ENCODE results near the gene RHEB. TPM values are rescaled to one million over a fixed set of nuclear protein-coding genes. Genes with fewer than 3 reads are reported as not detected.
"Not testable (repeated sequence)": the region's sequence is repeated elsewhere in the genome, so short reads cannot be mapped to it uniquely, and the experiment has no call there.

RHEB gene
- total RNA-seq, 1 experiment from 2014 or later: 120 TPM

DNA sequence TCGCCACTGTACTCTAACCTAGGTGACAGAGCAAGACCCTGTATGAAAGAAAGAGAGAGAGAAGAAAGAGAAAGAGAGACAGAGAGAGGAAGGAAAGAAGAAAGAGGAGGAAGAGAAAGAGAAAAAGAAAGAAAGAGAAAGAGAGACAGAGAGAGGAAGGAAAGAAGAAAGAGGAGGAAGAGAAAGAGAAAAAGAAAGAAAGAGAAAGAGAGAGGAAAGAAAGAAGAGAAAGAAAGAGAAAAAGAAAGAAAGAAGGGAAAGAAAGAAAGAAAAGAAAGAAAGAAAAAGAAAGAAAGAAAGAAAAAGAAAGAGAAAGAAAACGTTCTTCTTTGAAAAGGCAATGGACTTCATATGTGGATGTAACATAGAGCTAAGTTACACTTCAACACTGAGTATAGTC lies 16.5 kb upstream of the RHEB start:
- not testable (repeated sequence) for DNase-seq (ENCODE audit: low read depth)

GRCh38 chr7:151529842-151530241 lies 10.1 kb upstream of the RHEB start:
- no peak for DNase-seq (ENCODE audit: low read depth)

GRCh38 chr7:151524845-151525244 lies 5.2 kb upstream of the RHEB start:
- DNase-seq (ENCODE audit: low read depth): no peak

GRCh38 chr7:151524331-151524730 lies 4.6 kb upstream of the RHEB start:
- DNase-seq (ENCODE audit: low read depth): no peak

- peak; percentile 55 for DNase-seq (ENCODE audit: low read depth)
These were observed 945 bp upstream of the RHEB start for GRCh38 chr7:151520419-151521261.

DNA sequence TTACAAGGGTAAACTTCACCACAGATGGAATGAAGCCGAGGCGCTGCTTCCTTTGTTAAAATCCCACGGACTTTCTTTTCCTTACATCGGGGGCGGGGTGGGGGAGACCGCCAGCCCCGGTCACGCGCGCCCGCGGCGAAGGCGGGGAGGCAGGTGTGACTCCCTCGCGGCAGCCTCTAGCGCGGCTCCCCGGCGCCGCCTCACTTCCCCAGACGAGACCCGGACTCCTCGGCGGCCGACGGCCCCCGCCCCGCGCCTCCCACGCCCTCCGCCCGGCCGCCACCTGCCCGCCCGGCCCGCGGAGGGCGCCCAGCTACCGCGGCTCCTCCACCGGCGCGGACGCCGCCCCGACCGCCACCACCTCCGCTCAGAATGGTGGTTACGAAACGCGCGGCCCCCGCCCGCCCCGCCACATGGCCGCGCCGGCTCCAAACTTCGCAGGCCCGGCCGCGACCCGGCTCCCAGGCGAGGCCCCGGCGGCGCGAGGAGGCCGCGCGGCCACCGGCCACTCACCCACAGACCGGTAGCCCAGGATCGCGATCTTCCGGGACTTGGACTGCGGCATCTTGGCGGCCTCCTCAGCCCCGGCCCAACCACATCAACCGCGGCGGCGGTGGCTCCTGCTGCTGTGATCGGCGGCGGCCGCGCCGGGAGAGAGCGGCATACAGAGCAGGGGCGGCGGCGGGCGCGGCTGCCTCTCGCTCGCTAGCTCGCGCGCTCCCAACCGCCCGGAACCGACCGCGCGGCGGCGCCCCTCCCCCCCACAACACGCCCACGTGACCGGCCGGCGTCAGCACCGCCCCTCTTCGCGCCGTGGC lies 539 bp downstream of the RHEB start:
- not testable (repeated sequence) for DNase-seq (ENCODE audit: low read depth)

DNA sequence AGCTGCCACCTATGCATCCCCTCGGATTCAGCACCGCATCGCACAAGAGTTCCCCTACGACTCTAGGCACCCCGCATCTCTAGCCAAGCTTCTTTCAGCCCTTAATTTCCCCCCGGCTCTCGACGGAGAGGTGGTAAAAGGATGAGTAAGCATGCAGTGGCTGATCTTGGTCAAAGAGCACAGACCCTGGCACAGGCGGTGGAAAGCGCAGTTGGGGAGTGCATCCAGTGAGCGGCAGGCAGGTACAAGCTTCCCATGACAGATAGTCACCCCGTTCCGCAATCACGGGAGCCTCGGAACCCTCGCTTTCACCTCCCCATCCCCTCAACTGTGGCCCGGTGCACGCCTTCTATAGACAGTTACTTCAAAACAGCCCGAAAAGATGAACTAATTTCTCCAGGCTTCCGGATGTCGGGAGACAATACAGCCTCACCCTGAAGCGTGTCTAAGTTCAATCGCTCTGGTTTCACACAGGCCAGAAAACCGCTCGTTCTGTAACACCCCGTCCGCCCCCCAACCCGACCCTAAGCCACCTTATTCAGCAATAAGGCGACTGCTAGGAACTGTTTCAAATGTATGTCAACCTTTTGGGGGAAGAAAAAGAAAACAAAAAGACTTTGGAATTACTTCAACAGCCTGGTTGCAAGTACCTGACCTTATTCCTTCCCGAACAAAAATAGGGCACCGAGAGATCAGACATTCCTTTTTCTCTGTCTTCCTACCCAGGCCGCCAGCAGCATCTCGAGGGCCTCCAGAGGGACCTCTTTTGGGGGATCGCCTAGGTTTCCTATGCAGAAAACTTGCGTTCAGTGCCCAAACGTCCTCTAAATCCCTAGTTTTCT lies 1.4 kb downstream of the RHEB start:
- DNase-seq (ENCODE audit: low read depth): peak; percentile 73

- peak; percentile 18 for DNase-seq (ENCODE audit: low read depth)
These were observed 2.0 kb downstream of the RHEB start for GRCh38 chr7:151517601-151518104.

- no peak for DNase-seq (ENCODE audit: low read depth)
These were observed 4.5 kb downstream of the RHEB start for GRCh38 chr7:151515276-151515565.

GRCh38 chr7:151514461-151515275 lies 5.0 kb downstream of the RHEB start:
- no peak for DNase-seq (ENCODE audit: low read depth)

DNA sequence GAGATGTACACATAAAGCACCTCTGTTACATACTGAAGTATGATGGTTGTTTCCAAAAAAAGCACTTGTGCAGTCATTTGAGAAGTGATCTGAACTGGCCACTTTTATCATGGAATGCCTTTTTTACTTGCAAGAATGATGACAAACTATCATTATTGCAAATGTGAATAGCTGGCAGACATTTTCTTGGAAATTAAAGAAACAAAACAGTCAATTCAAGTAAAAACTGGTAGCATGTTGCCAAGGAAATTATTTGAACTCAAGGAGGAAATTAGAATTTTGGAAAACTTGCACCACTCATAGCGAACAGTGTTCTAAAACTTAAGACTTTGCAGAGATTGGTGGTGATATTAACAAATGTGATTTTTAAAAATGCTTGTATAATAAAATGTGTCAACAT lies 6.6 kb downstream of the RHEB start:
- DNase-seq (ENCODE audit: low read depth): no peak

DNA sequence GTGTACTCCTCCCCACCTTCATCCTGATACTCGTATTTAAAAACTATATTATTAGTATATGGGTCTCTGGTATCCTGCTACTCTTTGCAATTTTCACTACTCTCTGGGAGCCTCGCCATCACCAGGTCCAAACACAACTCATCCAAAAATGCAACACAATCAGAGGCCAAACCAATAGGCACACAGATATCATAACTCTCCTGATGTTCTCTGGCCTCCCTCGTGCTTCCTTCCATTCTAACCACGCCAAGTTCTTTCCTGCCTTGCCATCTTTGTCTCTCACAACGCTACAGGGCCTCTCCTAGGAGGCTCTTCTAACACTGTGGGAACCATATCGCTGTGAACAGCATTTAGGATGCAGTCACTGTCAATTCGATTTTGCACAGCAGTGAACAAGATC lies 7.3 kb downstream of the RHEB start:
- no peak for DNase-seq (ENCODE audit: low read depth)

DNA sequence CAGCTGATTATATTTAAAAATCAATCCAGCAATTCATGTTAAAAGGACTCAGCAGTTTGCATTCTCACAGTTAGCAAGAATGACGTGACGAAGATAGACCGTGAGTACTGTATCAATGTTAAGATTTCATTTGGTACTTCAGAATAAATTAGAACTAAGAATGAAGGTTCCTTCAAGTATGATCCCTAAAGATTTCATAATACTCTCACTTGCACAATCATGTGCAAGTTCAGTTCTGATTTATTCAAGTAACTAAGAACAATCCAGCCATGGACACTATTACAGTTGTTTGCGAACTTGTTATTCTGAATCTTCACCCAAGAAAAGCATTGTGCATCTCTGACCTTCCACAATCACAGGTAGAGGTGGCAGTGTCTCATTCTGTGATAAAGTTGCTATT lies 7.7 kb downstream of the RHEB start:
- DNase-seq (ENCODE audit: low read depth): no peak

- no peak for DNase-seq (ENCODE audit: low read depth)
These were observed 8.4 kb downstream of the RHEB start for GRCh38 chr7:151511270-151511669.

- no peak for DNase-seq (ENCODE audit: low read depth)
These were observed 9.9 kb downstream of the RHEB start for GRCh38 chr7:151509670-151510333.

DNA sequence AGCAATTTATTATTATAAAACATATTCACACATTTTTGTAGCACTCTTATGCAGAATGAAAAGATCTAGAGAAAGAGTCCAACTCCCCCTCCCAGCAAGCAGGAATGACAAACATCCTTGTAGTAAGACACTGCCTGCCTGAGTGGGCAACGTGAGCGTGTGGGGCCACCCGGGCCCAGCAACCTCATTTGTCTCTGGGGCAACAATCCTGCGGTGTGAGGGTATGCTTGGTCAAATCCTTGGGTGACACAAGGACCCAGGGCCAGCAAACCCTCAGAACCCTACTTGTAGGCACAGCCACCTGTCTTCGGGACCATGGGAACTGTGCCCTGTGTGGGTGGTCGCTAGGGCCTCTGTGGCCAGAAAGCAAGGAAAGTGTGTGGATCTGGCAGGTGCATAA lies 10.7 kb downstream of the RHEB start:
- DNase-seq (ENCODE audit: low read depth): no peak

GRCh38 chr7:151507806-151508205 lies 11.9 kb downstream of the RHEB start:
- DNase-seq (ENCODE audit: low read depth): no peak

DNA sequence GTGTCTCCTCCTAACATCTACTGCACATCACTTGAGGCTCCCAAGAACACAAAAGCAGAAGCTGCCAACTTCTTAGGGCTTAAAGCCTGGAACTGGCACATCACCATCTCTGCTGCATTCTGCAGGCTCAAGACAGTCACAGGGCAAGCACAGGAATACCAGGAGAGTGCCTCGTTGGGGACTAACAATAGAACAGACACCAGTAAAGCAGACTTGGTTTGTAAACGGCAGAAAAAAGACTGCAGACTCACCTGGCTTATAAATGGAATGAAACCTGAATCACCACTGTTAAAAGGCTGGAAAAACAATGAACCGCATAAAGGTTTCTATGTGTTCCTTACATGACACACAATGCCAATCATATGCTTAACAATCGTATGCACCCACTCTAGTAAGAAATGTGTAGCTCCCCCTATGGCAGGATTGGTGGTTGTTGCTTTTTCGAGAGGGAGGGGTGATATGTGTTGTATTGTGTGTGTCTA lies 12.8 kb downstream of the RHEB start:
- DNase-seq (ENCODE audit: low read depth): no peak

DNA sequence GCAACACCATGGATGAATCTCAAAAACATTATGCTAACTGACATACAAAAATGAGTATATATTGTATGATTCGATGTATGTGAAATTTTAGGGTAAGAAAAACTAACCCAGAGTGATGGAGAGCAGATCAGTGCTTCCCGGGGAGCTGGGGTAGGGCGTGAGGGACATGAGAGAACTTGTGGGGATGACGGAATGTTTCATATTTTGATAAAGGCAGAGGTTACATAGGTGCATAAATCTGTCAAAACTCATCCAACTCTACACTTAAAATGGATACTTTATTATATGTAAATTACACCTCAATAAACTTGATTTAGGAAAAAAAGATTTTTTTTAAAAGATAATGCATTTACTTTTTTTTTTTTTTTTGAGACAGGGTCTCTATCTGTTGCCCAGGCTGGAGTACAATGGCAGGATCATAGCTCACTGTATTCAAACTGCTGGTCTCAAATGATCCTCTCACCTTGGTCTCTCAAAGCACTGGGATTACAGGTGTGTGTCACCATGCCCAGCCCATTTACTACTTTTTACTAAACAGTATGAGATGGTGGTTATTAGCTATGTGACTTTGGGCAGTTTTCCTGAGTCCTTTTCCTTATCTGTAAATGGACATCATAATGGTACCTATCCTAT lies 13.7 kb downstream of the RHEB start:
- DNase-seq (ENCODE audit: low read depth): no peak

GRCh38 chr7:151505433-151505832 lies 14.3 kb downstream of the RHEB start:
- DNase-seq (ENCODE audit: low read depth): no peak

Data from HT1080 (cell line).